IPS DF 6.9 (cell line): ENCODE results near the gene METTL1.
"Not testable (repeated sequence)": the region's sequence is repeated elsewhere in the genome, so short reads cannot be mapped to it uniquely, and the experiment has no call there.

Experiments
- DNase-seq: peaks from one replicate; pipeline ENCODE4 v3.0.0-alpha.2; 2013; ENCODE audit warnings: low read depth, low spot score
- H3K27ac ChIP-seq: one replicate; pipeline ENCODE4 v1.5.1; 2013; ENCODE audit warnings: low read length, control low read depth
- H3K27me3 ChIP-seq: 2 replicates; pipeline ENCODE4 v1.6.1; 2013; ENCODE audit warnings: mild to moderate bottlenecking, low read length; ENCODE audit not compliant: control insufficient read depth, insufficient read depth
- H3K36me3 ChIP-seq: 2 replicates; pipeline ENCODE4 v1.6.1; 2013; ENCODE audit warnings: low read length; ENCODE audit not compliant: control insufficient read depth, insufficient read depth
- H3K4me1 ChIP-seq: 2 replicates; pipeline ENCODE4 v1.6.1; 2013; ENCODE audit warnings: low read length; ENCODE audit not compliant: control insufficient read depth, insufficient read depth
- H3K4me3 ChIP-seq: 2 replicates; pipeline ENCODE4 v1.5.1; 2013; ENCODE audit warnings: mild to moderate bottlenecking, low read length
- H3K9me3 ChIP-seq: 2 replicates; pipeline ENCODE4 v1.6.1; 2013; ENCODE audit warnings: low read length, inconsistent platforms; ENCODE audit not compliant: control insufficient read depth, insufficient read depth
- WGBS: extraction: QIAGEN DNeasy Blood & Tissue Kit; methylation state at CpG from one replicate; pipeline ENCODE4 v1.1.7; 2013; ENCODE audit warnings: mixed read lengths, missing lambda C conversion rate; ENCODE audit not compliant: insufficient read length, insufficient coverage; 5-methylcytosine and 5-hydroxymethylcytosine counted together

The METTL1 gene

GRCh38 chr12:57780284-57780897 lies 8.5 kb upstream of the METTL1 start:
- H3K9me3 ChIP-seq = no peaks in the 10 kb centered on the region
- no peak for DNase-seq
- no peak overlapping the region for H3K4me3 ChIP-seq
- no peaks in the 10 kb centered on the region for H3K36me3 ChIP-seq
- WGBS = no CpG with 5 or more reads among the region's 4 CpGs
- no peaks in the 10 kb centered on the region for H3K27me3 ChIP-seq
- H3K4me1 ChIP-seq = no peaks in the 10 kb centered on the region
- no peak overlapping the region for H3K27ac ChIP-seq

GRCh38 chr12:57779736-57780135 lies 7.8 kb upstream of the METTL1 start:
- Histone ChIP-seq H3K4me3 (no peak overlapping the region), H3K27me3 (no peaks in the 10 kb centered on the region), H3K9me3 (no peaks in the 10 kb centered on the region), H3K27ac (no peak overlapping the region), H3K36me3 (no peaks in the 10 kb centered on the region), H3K4me1 (no peaks in the 10 kb centered on the region)
- DNase-seq = no peak
- WGBS = no CpG with 5 or more reads among the region's 1 CpG

- H3K4me1 ChIP-seq = no peaks in the 10 kb centered on the region
- no CpG with 5 or more reads among the region's 7 CpGs for WGBS
- DNase-seq = no peak
- no peaks in the 10 kb centered on the region for H3K9me3 ChIP-seq
- H3K27me3 ChIP-seq = no peaks in the 10 kb centered on the region
- H3K27ac ChIP-seq = no peak overlapping the region
- H3K4me3 ChIP-seq = no peak overlapping the region
- no peaks in the 10 kb centered on the region for H3K36me3 ChIP-seq
Measured at GRCh38 chr12:57777911-57778310, 6.0 kb upstream of the METTL1 start.

GRCh38 chr12:57777367-57777766 lies 5.5 kb upstream of the METTL1 start:
- H3K4me3 ChIP-seq = no peak overlapping the region
- H3K27ac ChIP-seq = no peak overlapping the region
- no peaks in the 10 kb centered on the region for H3K36me3 ChIP-seq
- H3K9me3 ChIP-seq = no peaks in the 10 kb centered on the region
- no CpG with 5 or more reads among the region's 7 CpGs for WGBS
- DNase-seq = no peak
- no peaks in the 10 kb centered on the region for H3K4me1 ChIP-seq
- no peaks in the 10 kb centered on the region for H3K27me3 ChIP-seq

- no peak overlapping the region for H3K4me3 ChIP-seq
- no CpG with 5 or more reads among the region's 2 CpGs for WGBS
- DNase-seq = no peak
- H3K27ac ChIP-seq = no peak overlapping the region
- H3K27me3 ChIP-seq = no peaks in the 10 kb centered on the region
- no peaks in the 10 kb centered on the region for H3K36me3 ChIP-seq
- peaks cover 1% of the 10 kb centered on the region; the same call in 1 of the 2 replicates for H3K4me1 ChIP-seq
- no peaks in the 10 kb centered on the region for H3K9me3 ChIP-seq
Measured at GRCh38 chr12:57776247-57776587, 4.3 kb upstream of the METTL1 start.

DNA sequence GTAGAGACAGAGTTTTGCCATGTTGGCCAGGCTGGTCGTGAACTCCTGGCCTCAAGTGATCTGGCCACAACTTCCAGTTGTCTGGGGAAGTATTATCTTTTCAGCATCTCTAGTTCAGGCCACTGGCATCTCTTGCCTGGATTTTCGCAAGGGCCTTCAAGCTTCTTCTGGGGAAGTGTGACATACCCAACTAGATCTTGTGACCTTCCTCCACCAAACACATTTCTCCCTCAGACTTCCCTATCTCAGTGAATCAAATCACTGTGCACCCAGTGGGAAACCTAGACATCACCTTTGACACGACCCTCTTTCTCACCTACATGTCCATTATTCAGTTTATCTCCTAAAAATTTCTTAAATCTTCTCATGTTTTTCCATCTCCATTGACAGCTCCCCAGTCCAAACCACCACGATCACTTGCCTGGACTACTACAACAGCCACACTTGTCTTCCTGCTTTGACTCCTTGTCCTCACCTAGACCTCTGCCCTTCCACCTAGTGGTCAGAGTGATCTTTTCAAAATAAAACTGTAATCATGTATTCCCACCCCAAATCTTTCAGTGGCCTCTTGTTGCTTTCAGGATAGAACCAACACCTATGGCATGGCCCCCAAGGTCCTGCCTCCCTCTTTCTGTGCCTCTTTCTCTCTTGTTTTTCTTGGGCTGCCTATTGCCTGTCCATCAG lies 3.8 kb upstream of the METTL1 start:
- H3K4me1 ChIP-seq = peaks cover 1% of the 10 kb centered on the region; the same call in 1 of the 2 replicates
- no peak overlapping the region for H3K4me3 ChIP-seq
- H3K9me3 ChIP-seq = no peaks in the 10 kb centered on the region
- no peak overlapping the region for H3K27ac ChIP-seq
- no peaks in the 10 kb centered on the region for H3K27me3 ChIP-seq
- no peaks in the 10 kb centered on the region for H3K36me3 ChIP-seq
- DNase-seq = no peak
- WGBS = no CpG with 5 or more reads among the region's 4 CpGs

DNA sequence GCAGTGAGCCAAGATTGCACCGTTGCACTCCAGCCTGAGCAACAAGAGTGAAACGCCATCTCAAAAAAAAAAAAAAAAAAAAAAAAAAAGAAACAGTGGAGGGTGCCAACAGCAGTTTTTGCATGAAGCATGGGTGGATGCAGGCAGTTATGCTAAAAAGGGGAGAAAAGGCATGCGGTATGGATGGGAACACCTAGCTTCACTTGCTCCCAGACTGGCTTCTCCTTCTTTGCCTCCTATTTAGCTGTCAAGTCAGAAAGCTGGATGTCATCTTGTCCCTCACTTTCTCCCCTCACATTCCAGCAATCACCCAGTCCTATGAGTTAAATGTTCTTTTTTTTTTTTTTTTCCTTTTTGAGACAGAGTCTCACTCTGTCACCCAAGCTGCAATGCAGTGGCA lies 3.1 kb upstream of the METTL1 start:
- WGBS = no CpG with 5 or more reads among the region's 3 CpGs
- Histone ChIP-seq H3K9me3 (no peaks in the 10 kb centered on the region), H3K27me3 (no peaks in the 10 kb centered on the region), H3K36me3 (no peaks in the 10 kb centered on the region), H3K4me1 (peaks cover 1% of the 10 kb centered on the region; the same call in 1 of the 2 replicates), H3K4me3 (no peak overlapping the region), H3K27ac (no peak overlapping the region)
- DNase-seq = no peak

DNA sequence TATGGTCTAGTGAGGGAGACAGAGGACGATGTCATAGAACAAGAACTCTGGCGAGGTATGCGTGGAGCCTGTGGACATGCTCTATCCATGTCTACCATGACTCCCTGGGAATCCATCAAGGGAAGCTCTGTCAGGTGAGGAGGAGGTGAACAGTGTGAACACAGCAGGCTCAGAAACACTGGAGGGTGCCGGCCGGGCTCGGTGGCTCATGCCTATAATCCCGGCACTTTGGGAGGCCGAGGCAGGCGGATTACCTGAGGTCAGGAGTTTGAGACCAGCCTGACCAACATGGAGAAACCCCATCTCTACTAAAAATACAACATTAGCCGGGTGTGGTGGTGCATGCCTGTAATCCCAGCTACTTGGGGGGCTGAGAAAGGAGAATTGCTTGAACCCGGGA lies 2.7 kb upstream of the METTL1 start:
- not testable (repeated sequence) for H3K27ac ChIP-seq, H3K36me3 ChIP-seq, H3K4me1 ChIP-seq, H3K4me3 ChIP-seq, H3K27me3 ChIP-seq, H3K9me3 ChIP-seq, DNase-seq
- no CpG with 5 or more reads among the region's 11 CpGs for WGBS

- peaks cover 7% of the 10 kb centered on the region; the same call in 1 of the 2 replicates for H3K36me3 ChIP-seq
- no peak within 1 kb of the TSS for H3K27ac ChIP-seq
- no CpG with 5 or more reads among the region's 67 CpGs for WGBS
- H3K9me3 ChIP-seq = no peaks in the 10 kb centered on the region
- DNase-seq = no peak
- H3K4me1 ChIP-seq = peaks cover 1% of the 10 kb centered on the region; the same call in 1 of the 2 replicates
- peak within 1 kb of the TSS; percentile 85 for H3K4me3 ChIP-seq
- H3K27me3 ChIP-seq = no peaks in the 10 kb centered on the region
Measured at GRCh38 chr12:57772429-57773322, 771 bp upstream of the METTL1 start, which contains the start of gene EEF1AKMT3. TSS of gene EEF1AKMT3 (plus strand) at chr12:57772614. CDS start at chr12:57772725, 111 bp downstream.

DNA sequence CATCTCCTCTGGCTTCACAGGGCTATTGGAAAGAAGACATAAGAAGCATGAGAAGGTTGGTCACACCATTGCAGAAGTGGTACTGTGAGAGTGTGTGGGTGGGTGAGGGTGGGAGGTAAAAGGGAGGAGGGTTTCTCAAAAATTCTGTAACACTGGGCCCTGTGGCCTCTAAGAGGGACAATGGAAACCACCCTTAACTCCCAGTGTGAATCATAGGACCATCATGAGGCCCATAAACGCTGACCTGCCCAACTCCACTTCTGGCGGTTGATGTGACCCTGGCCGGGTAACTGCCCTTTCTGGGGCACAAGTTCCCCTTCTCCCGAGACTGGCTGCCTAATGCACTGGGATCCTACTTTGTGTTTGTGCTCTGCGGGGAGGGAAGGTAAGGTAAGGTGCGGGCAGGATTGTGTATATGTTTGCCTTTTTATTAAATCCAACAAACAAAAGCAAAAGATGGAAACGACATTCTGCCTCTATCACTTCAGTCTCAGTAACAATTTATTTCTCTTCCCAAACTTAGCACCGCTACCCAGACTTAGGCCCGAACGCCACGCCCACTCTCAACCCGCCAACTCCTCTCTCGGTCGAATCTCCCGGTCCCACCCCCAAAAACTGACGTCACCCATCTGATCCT lies 551 bp downstream of the METTL1 start:
- Histone ChIP-seq H3K27me3 (peaks cover 5% of the 10 kb centered on the region), H3K27ac (no peak overlapping the region), H3K4me1 (peaks cover 3% of the 10 kb centered on the region; the same call in 1 of the 2 replicates), H3K9me3 (no peaks in the 10 kb centered on the region), H3K4me3 (peak overlapping the region; percentile 85; the same call in 1 of the 2 replicates), H3K36me3 (peaks cover 7% of the 10 kb centered on the region; the same call in 1 of the 2 replicates)
- no CpG with 5 or more reads among the region's 16 CpGs for WGBS
- DNase-seq = peak; percentile 92
